Sigmoid colon (tissue), 7 donors: ENCODE measurements around the gene SIRPB2. TPM values are rescaled to one million over a fixed set of nuclear protein-coding genes. Genes with fewer than 3 reads are reported as not detected.

ENCODE experiments used
- DNase-seq: peaks from one replicate; pipeline ENCODE4 v3.0.0-alpha.2; 2019
- H3K27ac ChIP-seq, 4 donors: fragments of 200-600 bp; sonication (generic); one replicate each; pipeline ENCODE4 v1.5.1; 2016 to 2019; ENCODE audit warnings: mild to moderate bottlenecking in 1 of 4
- H3K27me3 ChIP-seq, 3 donors: fragments of 200-600 bp; sonication (generic); one replicate each; pipeline ENCODE4 v1.5.1; 2019; ENCODE audit warnings: mild to moderate bottlenecking in 1 of 3
- H3K36me3 ChIP-seq, 4 donors: fragments of 200-600 bp; sonication (generic); one replicate each; pipeline ENCODE4 v1.5.1; 2016 to 2019
- H3K4me1 ChIP-seq, 4 donors: fragments of 200-600 bp; sonication (generic); one replicate each; pipeline ENCODE4 v1.5.1; 2017 to 2019
- H3K4me3 ChIP-seq, 4 donors: fragments of 200-600 bp; sonication (generic); one replicate each; pipeline ENCODE4 v1.5.1; 2017 to 2019; ENCODE audit warnings: mild to moderate bottlenecking in 2 of 4, moderate library complexity in 1 of 4
- H3K9me3 ChIP-seq, 4 donors: fragments of 200-600 bp in 3 of 4; sonication (generic) in 3 of 4; one replicate each; pipeline versions ENCODE4 v1.5.1 to v1.6.1; 2013 to 2019
- EP300 ChIP-seq, 4 donors: sonication (generic); formaldehyde crosslinking; IDR thresholded peaks; one replicate each; pipeline ENCODE4 v1.6.1; 2017; ENCODE audit warnings: antibody characterized with exemption in 4 of 4
- POLR2A ChIP-seq, 2 donors: fragments of 450-650 bp; IDR thresholded peaks; one replicate each; pipeline ENCODE4 v1.6.1; 2016; ENCODE audit warnings: antibody characterized with exemption in 2 of 2, mild to moderate bottlenecking in 2 of 2, moderate library complexity in 2 of 2
- POLR2AphosphoS5 ChIP-seq, 4 donors: sonication (generic); formaldehyde crosslinking; IDR thresholded peaks; one replicate each; pipeline ENCODE4 v1.6.1; 2017; ENCODE audit warnings: antibody characterized with exemption in 4 of 4
- WGBS, 2 donors: extraction: QIAGEN DNeasy Blood & Tissue Kit; methylation state at CpG; one replicate each; pipeline ENCODE4 v1.1.7; 2013; 5-methylcytosine and 5-hydroxymethylcytosine counted together
- intact Hi-C: fragments of 100-400 bp; cut with DNase I; formaldehyde crosslinking; loops from one replicate; pipeline ENCODE4 v1.15.1; 2023
- polyA plus RNA-seq, 3 donors: library from polyadenylated mRNA; stranded (reverse); fragments of 200-250 nt; gene quantifications; one replicate each; pipeline ENCODE4 v1.2.3, GENCODE V29; 2013
- total RNA-seq, 4 donors: library from RNA; depleted of rRNA; stranded (reverse); fragments of >200 nt; gene quantifications; one replicate each; pipeline ENCODE4 v1.1.0, GENCODE V29; 2016
- TF ChIP-seq, protein P1 (sequence below), 4 experiments: fragments of 450-650 bp in 3 of 4; fragments of 200-600 bp in 1 of 4; IDR thresholded peaks; one replicate each; pipeline ENCODE4 v1.5.1; 2016 to 2019; ENCODE audit warnings: antibody characterized with exemption in 4 of 4, mild to moderate bottlenecking in 3 of 4, moderate library complexity in 2 of 4
- donor health status: healthy with polysubstance abuse.
- donor health status: Bipolar disorder and iron deficiency.
- donor health status: healthy.

Gene SIRPB2
- total and polyA plus RNA-seq, 7 donors: 1.2 to 10.2 (median 6.6) TPM

DNA sequence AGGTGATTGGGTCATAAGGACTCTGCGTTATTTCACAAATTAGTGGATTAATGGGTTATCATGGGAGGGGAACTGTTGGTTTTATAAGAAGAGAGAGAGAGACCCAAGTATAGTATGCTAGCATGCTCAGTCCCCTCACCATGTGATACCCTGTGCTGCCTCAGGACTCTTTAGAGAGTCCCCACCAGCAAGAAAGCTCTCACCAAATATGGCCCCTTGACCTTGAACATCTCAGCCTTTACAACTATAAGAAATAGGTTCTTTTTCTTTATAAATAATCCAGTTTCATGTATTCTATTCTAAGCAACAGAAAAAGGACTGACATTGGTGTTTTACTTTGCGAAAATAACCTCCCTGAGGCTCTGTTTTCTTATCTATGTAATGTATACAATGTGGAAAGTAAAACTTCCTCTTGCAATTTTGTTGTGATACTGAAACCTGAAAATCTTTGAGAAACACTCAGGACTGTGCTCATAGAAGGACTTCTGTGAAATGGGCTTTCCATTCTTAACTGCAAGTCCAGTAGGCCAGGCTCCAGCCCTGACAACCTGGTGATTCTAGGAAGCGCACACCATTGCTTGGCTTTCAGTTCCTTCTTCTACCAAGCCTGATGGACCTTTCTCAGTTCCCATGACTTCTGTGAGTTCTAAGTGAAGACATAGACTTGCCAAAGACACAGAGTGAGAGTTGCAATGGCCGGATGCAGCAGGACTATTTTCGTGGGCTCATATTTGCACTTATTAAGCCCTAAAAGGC, 44.4 kb upstream of the SIRPB2 start:
- Histone ChIP-seq H3K27ac (no peak overlapping the region), H3K4me3 (no peak overlapping the region), H3K4me1 (no peaks in the 10 kb centered on the region), H3K36me3 (no peaks in the 10 kb centered on the region), H3K27me3 (no peaks in the 10 kb centered on the region), H3K9me3 (no peaks in the 10 kb centered on the region)
- no peak for TF ChIP-seq EP300 (IDR thresholded peaks at IDR 0.05)
- no peak for TF ChIP-seq POLR2AphosphoS5 (IDR thresholded peaks at IDR 0.05)
- TF ChIP-seq POLR2A (IDR thresholded peaks at IDR 0.05): no peak
- TF ChIP-seq, protein P1, sequence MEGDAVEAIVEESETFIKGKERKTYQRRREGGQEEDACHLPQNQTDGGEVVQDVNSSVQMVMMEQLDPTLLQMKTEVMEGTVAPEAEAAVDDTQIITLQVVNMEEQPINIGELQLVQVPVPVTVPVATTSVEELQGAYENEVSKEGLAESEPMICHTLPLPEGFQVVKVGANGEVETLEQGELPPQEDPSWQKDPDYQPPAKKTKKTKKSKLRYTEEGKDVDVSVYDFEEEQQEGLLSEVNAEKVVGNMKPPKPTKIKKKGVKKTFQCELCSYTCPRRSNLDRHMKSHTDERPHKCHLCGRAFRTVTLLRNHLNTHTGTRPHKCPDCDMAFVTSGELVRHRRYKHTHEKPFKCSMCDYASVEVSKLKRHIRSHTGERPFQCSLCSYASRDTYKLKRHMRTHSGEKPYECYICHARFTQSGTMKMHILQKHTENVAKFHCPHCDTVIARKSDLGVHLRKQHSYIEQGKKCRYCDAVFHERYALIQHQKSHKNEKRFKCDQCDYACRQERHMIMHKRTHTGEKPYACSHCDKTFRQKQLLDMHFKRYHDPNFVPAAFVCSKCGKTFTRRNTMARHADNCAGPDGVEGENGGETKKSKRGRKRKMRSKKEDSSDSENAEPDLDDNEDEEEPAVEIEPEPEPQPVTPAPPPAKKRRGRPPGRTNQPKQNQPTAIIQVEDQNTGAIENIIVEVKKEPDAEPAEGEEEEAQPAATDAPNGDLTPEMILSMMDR (IDR thresholded peaks at IDR 0.05): no peak
- intact Hi-C loops: no loop called here
- DNase-seq: peak; percentile 64
- 82 to 84% methylated on average over 5 of the region's 5 CpGs for WGBS, 2 donors

DNA sequence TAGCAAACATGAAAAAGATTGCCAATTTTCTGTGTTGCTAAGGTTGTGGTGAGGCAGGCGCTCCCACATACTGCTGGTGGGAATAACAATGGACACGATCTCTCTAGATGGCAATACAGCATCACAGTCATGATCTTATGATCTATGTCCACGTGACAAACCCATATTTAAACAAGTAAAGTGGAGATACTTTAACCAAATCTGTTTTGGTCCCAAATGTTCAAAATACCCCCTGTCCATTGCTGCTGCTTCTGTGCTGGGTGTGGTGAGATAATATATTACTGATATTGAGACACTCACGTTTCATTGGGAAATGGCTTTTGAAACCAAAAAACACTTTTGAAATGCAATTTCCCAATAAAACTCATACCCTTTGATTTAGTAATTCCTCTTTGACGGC, 43.3 kb upstream of the SIRPB2 start:
- no peak for TF ChIP-seq POLR2AphosphoS5 (IDR thresholded peaks at IDR 0.05)
- TF ChIP-seq POLR2A (IDR thresholded peaks at IDR 0.05): no peak
- no peak for TF ChIP-seq EP300 (IDR thresholded peaks at IDR 0.05)
- TF ChIP-seq, protein P1 (IDR thresholded peaks at IDR 0.05): no peak
- Histone ChIP-seq H3K9me3 (no peaks in the 10 kb centered on the region), H3K27me3 (no peaks in the 10 kb centered on the region), H3K4me1 (no peaks in the 10 kb centered on the region), H3K27ac (no peak overlapping the region), H3K4me3 (no peak overlapping the region), H3K36me3 (no peaks in the 10 kb centered on the region)
- no peak for DNase-seq
- intact Hi-C loops: no loop called here
- WGBS, 2 donors: 59 to 79% methylated on average over 5 of the region's 5 CpGs

DNA sequence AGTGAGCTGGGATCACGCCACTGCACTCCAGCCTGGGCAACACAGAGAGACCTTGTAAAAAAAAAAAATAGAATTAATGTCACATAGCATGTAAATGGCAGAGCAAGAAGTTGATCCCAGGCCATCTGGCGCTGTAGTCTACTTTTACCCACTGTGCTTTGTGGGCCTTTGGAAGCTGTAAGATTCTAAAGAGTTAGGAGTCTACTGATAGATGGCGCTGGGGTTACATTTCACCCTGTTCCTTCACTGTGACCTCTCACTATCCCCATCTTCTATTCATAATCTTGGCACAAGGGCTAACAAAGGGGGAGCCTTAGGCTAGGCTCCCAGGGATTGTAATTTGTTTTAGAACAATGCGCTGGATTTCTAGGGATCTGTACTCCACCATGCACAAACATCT, 41.8 kb upstream of the SIRPB2 start:
- 83 to 90% methylated on average over 4 of the region's 4 CpGs for WGBS, 2 donors
- no peaks in the 10 kb centered on the region for H3K4me1 ChIP-seq
- no peak for DNase-seq
- no peaks in the 10 kb centered on the region for H3K36me3 ChIP-seq
- TF ChIP-seq POLR2AphosphoS5 (IDR thresholded peaks at IDR 0.05): no peak
- TF ChIP-seq, protein P1 (IDR thresholded peaks at IDR 0.05): no peak
- no peak for TF ChIP-seq POLR2A (IDR thresholded peaks at IDR 0.05)
- TF ChIP-seq EP300 (IDR thresholded peaks at IDR 0.05): no peak
- no peaks in the 10 kb centered on the region for H3K9me3 ChIP-seq
- no peak overlapping the region for H3K27ac ChIP-seq
- no peaks in the 10 kb centered on the region for H3K27me3 ChIP-seq
- intact Hi-C loops: no loop called here
- no peak overlapping the region for H3K4me3 ChIP-seq

DNA sequence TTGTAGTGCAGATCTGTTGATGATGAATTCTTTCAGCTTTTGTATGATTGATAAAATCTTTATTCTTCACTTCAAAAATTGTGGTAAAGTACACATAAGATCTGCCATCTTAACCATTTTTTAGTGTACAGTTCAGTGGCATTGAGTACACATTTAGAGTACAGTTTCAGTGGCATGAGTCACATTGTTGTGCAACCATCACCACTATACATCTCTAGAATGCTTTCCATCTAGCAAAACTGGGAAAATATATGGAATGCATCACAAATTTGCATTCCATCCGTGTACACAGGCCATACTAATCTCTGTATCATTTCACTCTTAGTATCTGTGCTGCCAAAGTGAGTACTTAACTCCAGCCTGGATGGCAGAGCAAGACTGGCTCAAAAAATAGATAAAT, 37.6 kb upstream of the SIRPB2 start:
- Histone ChIP-seq H3K4me1 (no peaks in the 10 kb centered on the region), H3K9me3 (no peaks in the 10 kb centered on the region), H3K27me3 (no peaks in the 10 kb centered on the region), H3K27ac (no peak overlapping the region), H3K36me3 (no peaks in the 10 kb centered on the region), H3K4me3 (no peak overlapping the region)
- 42 to 55% methylated on average over 1 of the region's 1 CpG for WGBS, 2 donors
- no peak for TF ChIP-seq POLR2A (IDR thresholded peaks at IDR 0.05)
- no peak for TF ChIP-seq POLR2AphosphoS5 (IDR thresholded peaks at IDR 0.05)
- TF ChIP-seq, protein P1 (IDR thresholded peaks at IDR 0.05): no peak
- TF ChIP-seq EP300 (IDR thresholded peaks at IDR 0.05): no peak
- intact Hi-C loops: no loop called here
- DNase-seq: no peak

DNA sequence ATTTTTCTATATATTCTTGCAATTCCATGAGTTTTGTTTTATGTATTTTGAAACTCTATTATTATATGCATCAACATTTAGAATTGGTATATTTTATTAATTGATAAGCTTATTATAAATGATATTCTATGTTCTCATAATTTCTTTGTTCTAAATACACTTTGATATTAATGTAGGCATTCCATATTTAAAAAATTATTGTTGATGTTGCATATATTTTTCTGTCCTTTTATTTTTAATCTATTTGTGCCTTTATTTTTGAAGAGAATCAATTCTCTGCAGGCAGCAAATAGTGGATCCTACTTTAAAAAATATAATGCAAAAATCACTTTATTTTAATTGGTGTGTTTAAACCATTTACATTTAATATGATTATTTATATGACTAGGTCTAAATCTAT, 36.7 kb upstream of the SIRPB2 start:
- Histone ChIP-seq H3K4me1 (no peaks in the 10 kb centered on the region), H3K9me3 (no peaks in the 10 kb centered on the region), H3K27ac (no peak overlapping the region), H3K4me3 (no peak overlapping the region), H3K36me3 (no peaks in the 10 kb centered on the region), H3K27me3 (no peaks in the 10 kb centered on the region)
- intact Hi-C loops: no loop called here
- TF ChIP-seq EP300 (IDR thresholded peaks at IDR 0.05): no peak
- no peak for TF ChIP-seq POLR2A (IDR thresholded peaks at IDR 0.05)
- no peak for TF ChIP-seq POLR2AphosphoS5 (IDR thresholded peaks at IDR 0.05)
- no peak for DNase-seq
